ENCODE measurements around the gene STRA8. TPM values are rescaled to one million over a fixed set of nuclear protein-coding genes. Genes with fewer than 3 reads are reported as not detected.
A peak's percentile ranks its signal among the peaks of the same experiment; 100 is the strongest.

STRA8 gene
- total and polyA plus RNA-seq, 2 of the 13 experiments (the other 11 are each of a cell fraction or from before 2014, with no cell fraction given), result not detected

DNA sequence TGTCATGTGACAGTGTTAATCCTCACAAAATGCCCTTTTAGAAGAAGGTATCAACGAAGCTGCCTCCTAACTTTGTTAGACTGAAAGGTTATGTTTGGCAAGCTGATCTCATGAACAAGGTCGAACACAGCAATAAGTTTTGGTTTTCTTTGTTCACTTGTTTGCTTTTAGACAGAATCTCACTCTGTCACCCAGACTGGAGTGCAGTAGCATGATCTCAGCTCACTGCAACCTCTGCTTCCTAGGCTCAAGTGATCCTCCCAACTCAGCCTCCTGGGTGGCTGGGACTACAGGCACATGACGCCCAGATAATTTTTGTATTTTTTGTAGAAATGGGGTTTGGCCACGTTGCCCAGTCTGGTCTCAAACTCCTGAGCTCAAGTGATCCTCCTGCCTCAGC lies 1.1 kb downstream of the STRA8 start (continued):
- TF ChIP-seq, protein P1, sequence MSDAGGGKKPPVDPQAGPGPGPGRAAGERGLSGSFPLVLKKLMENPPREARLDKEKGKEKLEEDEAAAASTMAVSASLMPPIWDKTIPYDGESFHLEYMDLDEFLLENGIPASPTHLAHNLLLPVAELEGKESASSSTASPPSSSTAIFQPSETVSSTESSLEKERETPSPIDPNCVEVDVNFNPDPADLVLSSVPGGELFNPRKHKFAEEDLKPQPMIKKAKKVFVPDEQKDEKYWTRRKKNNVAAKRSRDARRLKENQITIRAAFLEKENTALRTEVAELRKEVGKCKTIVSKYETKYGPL (CRISPR knock-in tag; IDR thresholded peaks at IDR 0.05), result no peak
- TF ChIP-seq HHEX (CRISPR knock-in tag; IDR thresholded peaks at IDR 0.05) (no peak), ZNF629 (CRISPR knock-in tag; conservative IDR thresholded peaks at IDR 0.05) (no peak), ZNF7 (CRISPR knock-in tag; IDR thresholded peaks at IDR 0.05) (no peak), ZMYM3 (CRISPR knock-in tag; IDR thresholded peaks at IDR 0.05) (peak; percentile 97), MED8 (CRISPR knock-in tag; IDR thresholded peaks at IDR 0.05; ENCODE audit: insufficient replicate concordance) (no peak), TRAFD1 (CRISPR knock-in tag; IDR thresholded peaks at IDR 0.05; ENCODE audit: borderline replicate concordance) (no peak), KDM3A (CRISPR knock-in tag; IDR thresholded peaks at IDR 0.05; ENCODE audit: low read depth) (no peak), FOXO1 (CRISPR knock-in tag; IDR thresholded peaks at IDR 0.05) (no peak), HNRNPLL (IDR thresholded peaks at IDR 0.05; ENCODE audit: low read depth, low read length, poor library complexity, severe bottlenecking) (no peak), RFXANK (CRISPR knock-in tag; IDR thresholded peaks at IDR 0.05) (no peak), ZNF362 (CRISPR knock-in tag; IDR thresholded peaks at IDR 0.05; ENCODE audit: borderline replicate concordance) (no peak), STAG1 (CRISPR knock-in tag; IDR thresholded peaks at IDR 0.05) (no peak), RBM39 (IDR thresholded peaks at IDR 0.05; ENCODE audit: low read depth, low read length, poor library complexity, severe bottlenecking) (no peak), ZNF839 (CRISPR knock-in tag; IDR thresholded peaks at IDR 0.05; ENCODE audit: borderline replicate concordance) (no peak), ZBTB7A (CRISPR knock-in tag; IDR thresholded peaks at IDR 0.05) (no peak), NBN (conservative IDR thresholded peaks at IDR 0.05) (no peak)
- TF ChIP-seq, protein P2, sequence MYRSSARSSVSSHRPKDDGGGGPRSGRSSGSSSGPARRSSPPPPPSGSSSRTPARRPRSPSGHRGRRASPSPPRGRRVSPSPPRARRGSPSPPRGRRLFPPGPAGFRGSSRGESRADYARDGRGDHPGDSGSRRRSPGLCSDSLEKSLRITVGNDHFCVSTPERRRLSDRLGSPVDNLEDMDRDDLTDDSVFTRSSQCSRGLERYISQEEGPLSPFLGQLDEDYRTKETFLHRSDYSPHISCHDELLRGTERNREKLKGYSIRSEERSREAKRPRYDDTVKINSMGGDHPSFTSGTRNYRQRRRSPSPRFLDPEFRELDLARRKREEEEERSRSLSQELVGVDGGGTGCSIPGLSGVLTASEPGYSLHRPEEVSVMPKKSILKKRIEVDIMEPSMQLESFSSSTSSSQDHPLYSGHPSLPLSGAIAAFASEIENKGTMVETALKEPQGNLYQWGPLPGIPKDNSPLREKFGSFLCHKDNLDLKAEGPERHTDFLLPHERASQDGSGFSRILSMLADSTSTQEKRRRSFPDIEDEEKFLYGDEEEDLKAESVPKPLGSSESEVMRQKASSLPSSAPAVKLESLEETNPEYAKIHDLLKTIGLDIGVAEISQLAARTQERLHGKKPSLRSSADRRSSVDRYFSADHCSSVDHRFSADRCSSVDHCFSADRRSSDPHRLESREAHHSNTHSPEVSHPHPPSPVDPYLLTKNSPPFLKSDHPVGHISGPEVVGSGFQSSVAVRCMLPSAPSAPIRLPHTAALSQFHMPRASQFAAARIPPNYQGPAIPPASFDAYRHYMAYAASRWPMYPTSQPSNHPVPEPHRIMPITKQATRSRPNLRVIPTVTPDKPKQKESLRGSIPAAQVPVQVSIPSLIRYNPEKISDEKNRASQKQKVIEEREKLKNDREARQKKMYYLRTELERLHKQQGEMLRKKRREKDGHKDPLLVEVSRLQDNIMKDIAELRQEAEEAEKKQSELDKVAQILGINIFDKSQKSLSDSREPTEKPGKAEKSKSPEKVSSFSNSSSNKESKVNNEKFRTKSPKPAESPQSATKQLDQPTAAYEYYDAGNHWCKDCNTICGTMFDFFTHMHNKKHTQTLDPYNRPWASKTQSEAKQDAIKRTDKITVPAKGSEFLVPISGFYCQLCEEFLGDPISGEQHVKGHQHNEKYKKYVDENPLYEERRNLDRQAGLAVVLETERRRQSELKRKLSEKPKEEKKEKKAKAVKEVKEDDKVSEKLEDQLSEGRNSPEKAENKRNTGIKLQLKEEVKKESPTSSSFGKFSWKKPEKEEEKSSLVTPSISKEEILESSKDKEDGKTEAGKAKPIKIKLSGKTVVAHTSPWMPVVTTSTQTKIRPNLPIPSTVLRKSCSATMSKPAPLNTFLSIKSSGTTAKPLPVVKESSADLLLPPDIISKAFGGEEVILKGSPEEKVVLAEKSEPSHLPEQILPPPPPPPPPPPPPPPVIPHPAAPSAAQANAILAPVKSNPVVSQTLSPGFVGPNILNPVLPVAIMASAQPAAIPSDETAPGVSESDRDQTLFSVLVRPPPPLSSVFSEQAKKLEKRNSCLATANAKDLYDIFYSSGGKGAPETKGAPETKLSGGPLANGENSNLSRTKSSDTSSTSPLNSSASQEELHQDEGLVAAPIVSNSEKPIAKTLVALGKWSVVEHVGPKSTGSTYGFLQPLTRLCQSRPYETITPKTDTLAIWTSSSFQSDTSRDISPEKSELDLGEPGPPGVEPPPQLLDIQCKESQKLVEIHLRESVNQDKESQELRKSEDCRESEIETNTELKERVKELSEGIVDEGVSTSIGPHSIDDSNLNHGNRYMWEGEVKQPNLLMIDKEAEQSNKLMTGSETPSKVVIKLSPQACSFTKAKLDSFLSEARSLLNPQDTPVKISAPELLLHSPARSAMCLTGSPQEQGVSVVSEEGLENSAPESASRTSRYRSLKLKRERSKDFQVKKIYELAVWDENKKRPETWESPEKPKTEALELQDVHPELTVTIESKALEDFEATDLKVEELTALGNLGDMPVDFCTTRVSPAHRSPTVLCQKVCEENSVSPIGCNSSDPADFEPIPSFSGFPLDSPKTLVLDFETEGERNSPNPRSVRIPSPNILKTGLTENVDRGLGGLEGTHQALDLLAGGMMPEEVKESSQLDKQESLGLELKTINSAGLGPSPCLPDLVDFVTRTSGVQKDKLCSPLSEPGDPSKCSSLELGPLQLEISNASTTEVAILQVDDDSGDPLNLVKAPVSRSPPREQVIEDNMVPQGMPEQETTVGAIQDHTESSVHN (CRISPR knock-in tag; IDR thresholded peaks at IDR 0.05), result no peak
